OCI-LY7 (cell line): Measurements from ENCODE around the gene OLFM1. TPM values are rescaled to one million over a fixed set of nuclear protein-coding genes. Genes with fewer than 3 reads are reported as not detected.

Source experiments
- BruUV-seq: library from RNA; stranded (reverse); fragments of 400-500 nt; replicated peaks from 2 replicates; lab custom pipeline; 2021; lab: Mats Ljungman, UMichigan
- CTCF ChIA-PET: fragments of 300-600 bp; sonication (Branson Sonifier 250); formaldehyde crosslinking; loops from one replicate; lab custom pipeline; 2022; ENCODE audit warnings: antibody characterized with exemption; ENCODE audit not compliant: unreplicated experiment; lab: Charles Lee
- POLR2A ChIA-PET: fragments of 300-600 bp; sonication (Branson Sonifier 250); formaldehyde crosslinking; loops from one replicate; lab custom pipeline; 2022; ENCODE audit warnings: antibody characterized with exemption; lab: Charles Lee
- DNase-seq: peaks from one replicate; pipeline ENCODE4 v3.0.0-alpha.2; 2015; ENCODE audit warnings: low spot score
- H2AFZ ChIP-seq: fragments of 200-600 bp; sonication (generic), shearing (Covaris generic); 2 replicates; pipeline ENCODE4 v1.6.1; 2014; ENCODE audit warnings: mild to moderate bottlenecking, antibody characterized with exemption, low read length, moderate library complexity
- H3K27ac ChIP-seq: fragments of 200-600 bp; sonication (generic); 2 replicates; pipeline ENCODE4 v1.5.1; 2014; ENCODE audit warnings: mixed run types, low read depth, mild to moderate bottlenecking, moderate library complexity, low read length, inconsistent platforms; ENCODE audit not compliant: poor library complexity, severe bottlenecking
- H3K36me3 ChIP-seq: fragments of 200-600 bp; sonication (generic); 2 replicates; pipeline ENCODE4 v1.6.1; 2014; ENCODE audit warnings: mild to moderate bottlenecking, antibody characterized with exemption, low read length, moderate library complexity, mixed read lengths; ENCODE audit not compliant: insufficient read depth
- H3K4me1 ChIP-seq: fragments of 200-600 bp; sonication (generic); 2 replicates; pipeline ENCODE4 v1.5.1; 2014; ENCODE audit warnings: mild to moderate bottlenecking, low read length; ENCODE audit not compliant: insufficient read depth, poor library complexity, severe bottlenecking
- H3K4me2 ChIP-seq: fragments of 200-600 bp; sonication (generic); 2 replicates; pipeline ENCODE4 v1.6.1; 2014; ENCODE audit warnings: mild to moderate bottlenecking, low read length
- H3K4me3 ChIP-seq: fragments of 200-600 bp; sonication (generic); 2 replicates; pipeline ENCODE4 v1.5.1; 2014; ENCODE audit warnings: mild to moderate bottlenecking, low read depth, low read length; ENCODE audit not compliant: poor library complexity, severe bottlenecking
- H3K79me2 ChIP-seq: fragments of 200-600 bp; sonication (generic); 2 replicates; pipeline ENCODE4 v1.6.1; 2016; ENCODE audit warnings: low read depth, mild to moderate bottlenecking, low read length, moderate library complexity, mixed read lengths; ENCODE audit not compliant: insufficient read depth
- H3K9me2 ChIP-seq: fragments of 200-600 bp; sonication (generic); 2 replicates; pipeline ENCODE4 v1.6.1; 2016; ENCODE audit warnings: mild to moderate bottlenecking, low read length, mixed read lengths; ENCODE audit not compliant: insufficient read depth
- H3K9me3 ChIP-seq: fragments of 200-600 bp; sonication (generic); 2 replicates; pipeline ENCODE4 v1.6.1; 2014; ENCODE audit warnings: mild to moderate bottlenecking, mixed run types, low read length, mixed read lengths
- H4K20me1 ChIP-seq: fragments of 200-600 bp; sonication (generic); 2 replicates; pipeline ENCODE4 v1.6.1; 2014; ENCODE audit warnings: mild to moderate bottlenecking, antibody characterized with exemption, low read length, moderate library complexity, mixed read lengths; ENCODE audit not compliant: insufficient read depth
- EZH2phosphoT487 ChIP-seq: fragments of 200-600 bp; sonication (generic); IDR thresholded peaks from 2 replicates; pipeline ENCODE4 v1.6.1; 2018; ENCODE audit warnings: low read depth, borderline replicate concordance, mild to moderate bottlenecking, mixed run types, antibody characterized with exemption, low read length, moderate library complexity, mixed read lengths
- intact Hi-C: fragments of 100-400 bp; cut with micrococcal nuclease; formaldehyde crosslinking; loops from one replicate; pipeline ENCODE4 v1.10.0; 2022; ENCODE audit not compliant: unreplicated experiment
- total RNA-seq, 2 experiments: library from RNA; depleted of rRNA in 1 of 2; stranded (reverse); fragments of >200 nt in 1 of 2; shearing (Covaris generic) in 1 of 2; gene quantifications; 2 replicates each; pipeline ENCODE4 v1.2.3, GENCODE V29; 2014 to 2022
- TF ChIP-seq, protein P1 (sequence below): fragments of 200-600 bp; sonication (generic); conservative IDR thresholded peaks from 2 replicates; pipeline ENCODE4 v1.5.1; 2014; ENCODE audit warnings: mild to moderate bottlenecking, antibody characterized with exemption, low read length, moderate library complexity, mixed read lengths

OLFM1 gene
- total RNA-seq, 2 experiments from 2014 or later: not detected

DNA sequence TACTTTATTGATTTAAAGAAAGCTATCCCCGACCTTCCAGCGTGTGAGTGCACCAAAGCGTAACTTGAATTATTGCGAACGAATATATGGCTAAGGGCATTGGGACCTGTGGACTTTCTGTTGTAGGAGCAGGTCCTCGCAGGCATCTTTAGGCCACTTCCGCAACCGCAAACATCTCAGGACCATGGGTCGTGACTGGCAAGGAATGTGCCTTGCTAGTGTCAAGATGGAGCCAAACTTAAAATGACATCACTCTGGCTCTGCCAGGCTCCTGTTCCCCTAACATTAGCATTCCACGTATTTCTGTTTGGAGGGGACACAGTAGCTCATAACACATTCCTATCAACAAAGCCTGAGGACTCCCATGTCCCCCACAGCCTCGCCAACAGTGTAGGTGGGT is 44.1 kb upstream of the OLFM1 start:
- Histone ChIP-seq H3K27ac (no peak overlapping the region), H3K36me3 (no peaks in the 10 kb centered on the region), H3K4me1 (no peaks in the 10 kb centered on the region), H3K4me2 (no peak overlapping the region), H3K9me3 (no peaks in the 10 kb centered on the region), H4K20me1 (no peaks in the 10 kb centered on the region), H3K79me2 (no peaks in the 10 kb centered on the region), H3K4me3 (no peak overlapping the region), H3K9me2 (no peaks in the 10 kb centered on the region), H2AFZ (no peak overlapping the region)
- TF ChIP-seq, protein P1, sequence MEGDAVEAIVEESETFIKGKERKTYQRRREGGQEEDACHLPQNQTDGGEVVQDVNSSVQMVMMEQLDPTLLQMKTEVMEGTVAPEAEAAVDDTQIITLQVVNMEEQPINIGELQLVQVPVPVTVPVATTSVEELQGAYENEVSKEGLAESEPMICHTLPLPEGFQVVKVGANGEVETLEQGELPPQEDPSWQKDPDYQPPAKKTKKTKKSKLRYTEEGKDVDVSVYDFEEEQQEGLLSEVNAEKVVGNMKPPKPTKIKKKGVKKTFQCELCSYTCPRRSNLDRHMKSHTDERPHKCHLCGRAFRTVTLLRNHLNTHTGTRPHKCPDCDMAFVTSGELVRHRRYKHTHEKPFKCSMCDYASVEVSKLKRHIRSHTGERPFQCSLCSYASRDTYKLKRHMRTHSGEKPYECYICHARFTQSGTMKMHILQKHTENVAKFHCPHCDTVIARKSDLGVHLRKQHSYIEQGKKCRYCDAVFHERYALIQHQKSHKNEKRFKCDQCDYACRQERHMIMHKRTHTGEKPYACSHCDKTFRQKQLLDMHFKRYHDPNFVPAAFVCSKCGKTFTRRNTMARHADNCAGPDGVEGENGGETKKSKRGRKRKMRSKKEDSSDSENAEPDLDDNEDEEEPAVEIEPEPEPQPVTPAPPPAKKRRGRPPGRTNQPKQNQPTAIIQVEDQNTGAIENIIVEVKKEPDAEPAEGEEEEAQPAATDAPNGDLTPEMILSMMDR: no peak
- intact Hi-C loops: no loop called here
- no TSS peak for BruUV-seq
- ChIA-PET POLR2A (interaction anchor here (1.2 kb wide), 1 partner anchor 13 kb away, joined by 3 read pairs; no protein-coding TSS in a partner anchor), CTCF (interaction anchor here (0.6 kb wide), 1 partner anchor 1265 kb away, joined by 4 read pairs; no protein-coding TSS in a partner anchor)
- no peak for DNase-seq

DNA sequence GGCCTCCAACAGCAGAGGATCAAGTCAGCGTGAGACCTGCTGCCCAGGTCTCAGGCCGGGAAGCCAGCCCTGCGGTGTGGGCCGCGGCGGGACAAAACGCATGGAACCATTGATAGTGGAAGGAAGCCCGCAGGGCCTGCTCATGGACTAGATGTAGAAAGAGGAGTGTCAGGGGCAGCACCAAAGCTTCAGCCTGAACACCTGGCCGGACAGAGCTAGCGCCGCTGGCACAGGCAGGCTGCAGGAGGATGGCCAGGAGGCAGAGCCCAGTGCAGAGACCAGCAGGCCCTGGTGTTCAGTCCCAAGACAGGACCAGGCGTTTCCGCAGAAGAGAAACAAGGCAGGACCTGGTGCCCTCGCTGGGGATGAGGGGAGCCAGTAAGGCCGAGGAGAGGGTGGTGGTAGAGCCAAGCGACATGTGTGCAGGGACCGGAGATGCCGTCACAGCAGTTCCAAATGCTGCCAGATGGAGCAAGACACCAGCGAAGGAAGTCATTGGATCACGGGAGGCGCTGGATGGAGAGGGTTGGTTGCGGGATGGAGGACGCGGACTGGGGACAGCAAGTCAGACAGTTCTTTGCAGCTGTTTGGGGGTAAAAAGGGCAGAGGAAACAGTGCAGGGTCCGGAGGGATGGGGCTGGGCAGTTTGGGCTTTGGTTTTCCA is 42.1 kb upstream of the OLFM1 start:
- no peaks in the 10 kb centered on the region for H3K4me1 ChIP-seq
- DNase-seq: no peak
- H3K79me2 ChIP-seq: no peaks in the 10 kb centered on the region
- intact Hi-C loops: no loop called here
- CTCF ChIA-PET: no interaction called here
- H3K4me2 ChIP-seq: no peak overlapping the region
- no peaks in the 10 kb centered on the region for H3K9me3 ChIP-seq
- TF ChIP-seq EZH2phosphoT487: no peak
- TF ChIP-seq, protein P1: no peak
- POLR2A ChIA-PET: no interaction called here
- no peaks in the 10 kb centered on the region for H3K9me2 ChIP-seq
- no peaks in the 10 kb centered on the region for H4K20me1 ChIP-seq
- no peaks in the 10 kb centered on the region for H3K36me3 ChIP-seq
- no TSS peak for BruUV-seq
- H3K4me3 ChIP-seq: no peak overlapping the region
- no peak overlapping the region for H3K27ac ChIP-seq
- H2AFZ ChIP-seq: no peak overlapping the region

DNA sequence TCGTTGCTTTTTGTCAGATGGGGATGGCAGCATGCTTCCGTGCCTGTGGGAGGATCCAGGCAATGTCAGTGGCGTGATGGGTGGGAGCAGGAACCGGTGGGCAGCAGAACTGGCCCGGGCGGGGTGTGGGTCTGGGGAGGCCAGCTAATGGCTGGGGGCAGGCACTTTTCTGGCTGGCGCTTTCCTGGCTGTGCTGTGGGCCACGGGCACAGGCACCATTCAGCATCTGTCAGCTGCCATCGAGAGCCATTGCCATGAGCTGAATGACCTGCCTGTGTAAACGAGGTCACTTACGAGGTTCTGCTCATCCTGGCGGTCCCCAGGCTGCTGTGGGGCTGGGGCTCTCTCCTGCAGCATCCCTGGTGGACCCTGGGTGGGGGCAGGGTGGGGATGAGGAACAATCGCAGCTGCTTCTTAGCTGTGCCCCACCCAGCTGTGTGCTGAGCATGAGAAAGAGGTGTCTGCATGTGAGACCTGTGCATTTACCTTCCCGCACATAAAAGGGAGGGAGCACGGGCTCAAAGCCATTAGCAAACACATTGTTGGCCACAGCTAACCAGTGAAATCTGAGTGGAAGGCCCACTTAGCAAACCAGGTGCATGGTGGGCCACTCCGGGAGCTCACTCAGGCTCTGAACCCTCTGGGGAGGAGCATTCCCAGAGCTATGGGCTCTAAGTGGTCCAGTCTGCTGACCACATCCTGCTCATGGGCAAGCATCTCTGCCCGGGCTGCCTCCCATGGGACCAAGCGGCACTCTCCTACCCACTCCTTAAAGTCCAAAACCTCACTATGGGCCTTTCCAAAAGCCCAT is 41.3 kb upstream of the OLFM1 start:
- ChIA-PET CTCF (no interaction called here), POLR2A (interaction anchor here (0.6 kb wide), 1 partner anchor 479 kb away, joined by 4 read pairs; no protein-coding TSS in a partner anchor)
- Histone ChIP-seq H3K27ac (no peak overlapping the region), H3K36me3 (no peaks in the 10 kb centered on the region), H3K4me1 (no peaks in the 10 kb centered on the region), H2AFZ (no peak overlapping the region), H3K4me2 (no peak overlapping the region), H4K20me1 (no peaks in the 10 kb centered on the region), H3K9me2 (no peaks in the 10 kb centered on the region), H3K9me3 (no peaks in the 10 kb centered on the region), H3K79me2 (no peaks in the 10 kb centered on the region), H3K4me3 (no peak overlapping the region)
- intact Hi-C loops: no loop called here
- no peak for DNase-seq
- no peak for TF ChIP-seq EZH2phosphoT487
- TF ChIP-seq, protein P1: no peak
- no TSS peak for BruUV-seq
